Mammary epithelial cell (primary cell): Measurements from ENCODE around the gene SGMS2.

Experiments
- CTCF ChIP-seq, 2 donors: IDR thresholded peaks in 1 of 2; conservative IDR thresholded peaks in 1 of 2; 2 replicates each; pipeline ENCODE4 v1.5.1; 2011 to 2012; ENCODE audit warnings: inconsistent platforms in 2 of 2, low read length in 2 of 2, mild to moderate bottlenecking in 2 of 2, control low read depth in 1 of 2, low read depth in 1 of 2; ENCODE audit not compliant: insufficient read depth in 1 of 2; ENCODE audit errors: extremely low read depth in 1 of 2
- EZH2 ChIP-seq: IDR thresholded peaks from 2 replicates; pipeline ENCODE4 v1.6.1; 2012; ENCODE audit warnings: low read length, inconsistent platforms, borderline replicate concordance

GRCh38 chr4:107791902-107792301 is 32.8 kb upstream of the SGMS2 start:
- TF ChIP-seq CTCF (conservative IDR thresholded peaks at IDR 0.05 in 1 of 2, IDR thresholded peaks at IDR 0.05 in 1 of 2; ENCODE audit: extremely low read depth in 1 of 2, insufficient read depth in 1 of 2, low read depth in 1 of 2, low read length in 2 of 2): no peak
- no peak for TF ChIP-seq EZH2
